GM19240 (cell line): ENCODE data around the gene GPR153.
A peak's percentile ranks its signal among the peaks of the same experiment; 100 is the strongest.

Experiments used
- DNase-seq: peaks from one replicate; pipeline ENCODE4 v3.0.0; 2011; ENCODE audit warnings: low spot score; ENCODE audit not compliant: insufficient read length

Gene GPR153

DNA sequence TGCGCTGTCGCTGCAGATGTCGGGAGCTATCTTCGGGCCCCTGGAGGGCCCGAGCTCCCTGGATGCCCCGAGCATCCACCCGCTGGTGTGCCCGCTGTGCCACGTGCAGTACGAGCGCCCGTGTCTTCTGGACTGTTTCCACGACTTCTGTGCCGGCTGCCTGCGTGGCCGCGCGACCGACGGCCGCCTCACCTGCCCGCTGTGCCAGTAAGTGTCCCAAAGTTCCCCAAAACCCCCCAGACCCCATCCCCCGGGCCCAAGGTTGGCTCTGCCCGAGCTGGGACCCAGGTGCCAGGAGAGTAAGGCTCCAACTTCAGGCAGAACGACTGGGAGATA, 54.4 kb downstream of the GPR153 start:
- DNase-seq, result no peak

DNA sequence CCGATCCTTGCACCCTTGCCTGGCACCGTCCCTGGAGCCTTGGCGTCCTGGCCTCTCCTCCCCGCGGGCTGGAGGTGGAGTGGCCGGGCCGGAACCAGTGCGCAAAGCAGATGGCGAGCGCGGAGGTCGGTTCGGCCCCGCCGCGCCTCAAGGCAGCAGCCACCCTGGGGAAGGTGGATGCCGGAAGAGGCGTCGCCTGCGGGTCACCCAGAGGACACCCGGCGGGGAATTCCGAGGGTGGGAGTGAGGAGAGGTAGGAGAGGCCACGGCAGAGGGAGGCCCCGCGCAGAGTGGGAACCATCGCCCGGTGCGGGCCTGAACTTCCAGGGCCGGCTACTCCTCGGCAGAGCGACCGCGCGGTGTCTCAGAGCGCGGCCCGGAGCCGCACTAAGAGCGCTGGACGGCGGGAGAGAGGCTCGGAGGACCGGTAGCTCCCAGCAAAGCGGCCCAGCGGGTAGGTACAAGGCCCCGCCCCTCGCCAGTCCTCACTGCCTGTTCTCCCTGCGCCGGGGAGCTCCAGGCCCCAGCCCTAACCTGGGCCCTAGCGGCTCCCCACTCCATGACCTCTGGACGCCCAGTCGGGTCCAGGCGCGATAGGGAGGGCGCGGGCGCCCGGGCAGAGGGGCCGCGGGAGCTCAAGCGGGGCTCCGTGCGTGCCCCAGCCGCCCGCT, 54.9 kb downstream of the GPR153 start, which contains the start of gene RNF207:
Gene RNF207 (plus strand): TSS at position 271 of the 671 bp plus-strand sequence. CDS start 417 bp downstream, outside the sequence.
- peak; percentile 60 for DNase-seq

DNA sequence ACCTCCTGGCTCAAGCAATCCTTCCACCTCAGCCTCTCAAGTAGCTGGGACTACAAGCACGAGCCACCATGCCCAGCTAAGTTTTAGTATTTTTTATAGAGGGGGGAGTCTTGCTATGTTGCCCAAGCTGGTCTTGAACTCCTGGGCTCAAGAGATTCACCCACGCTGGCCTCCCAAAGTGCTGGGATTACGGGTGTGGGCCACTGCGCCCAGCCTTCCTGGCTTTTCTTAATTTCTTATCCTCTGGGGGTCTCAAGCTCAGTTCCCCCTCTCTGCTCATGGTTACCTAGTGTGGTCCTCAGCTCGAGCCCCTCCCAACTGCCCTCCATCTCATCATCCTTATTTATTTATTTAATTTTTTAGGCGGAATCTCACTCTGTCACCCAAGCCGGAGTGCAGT, 58.6 kb downstream of the GPR153 start:
- DNase-seq, result no peak

DNA sequence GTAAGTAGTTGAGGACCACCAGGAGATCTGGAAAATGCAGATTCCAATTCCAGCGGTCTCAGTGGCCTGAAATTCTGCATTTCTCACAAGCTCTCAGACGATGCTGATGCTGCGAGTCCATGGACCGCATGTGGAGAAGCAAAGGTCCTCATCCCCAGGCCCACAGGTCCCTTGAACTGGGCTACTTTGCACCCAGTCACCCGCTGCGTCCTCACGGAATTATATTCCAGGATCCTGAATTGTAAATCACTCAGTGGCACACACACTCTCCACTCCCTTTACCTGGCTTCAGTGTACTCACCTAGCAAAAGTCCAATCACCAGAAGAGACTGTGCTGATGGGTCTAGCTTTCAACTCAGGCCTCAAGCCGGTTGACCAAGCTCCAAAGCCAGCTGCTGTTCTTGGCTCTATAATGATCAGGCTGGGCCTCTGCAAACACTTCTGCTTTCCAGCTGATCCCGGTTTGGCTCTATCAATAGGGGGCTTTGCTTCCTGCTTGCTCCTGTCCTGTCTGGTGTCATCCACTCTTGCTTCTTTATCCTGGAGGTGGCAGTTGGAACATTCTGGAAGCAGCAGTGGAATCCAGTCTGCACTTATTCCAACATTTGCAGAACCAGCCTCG, 60.6 kb downstream of the GPR153 start:
- no peak for DNase-seq

DNA sequence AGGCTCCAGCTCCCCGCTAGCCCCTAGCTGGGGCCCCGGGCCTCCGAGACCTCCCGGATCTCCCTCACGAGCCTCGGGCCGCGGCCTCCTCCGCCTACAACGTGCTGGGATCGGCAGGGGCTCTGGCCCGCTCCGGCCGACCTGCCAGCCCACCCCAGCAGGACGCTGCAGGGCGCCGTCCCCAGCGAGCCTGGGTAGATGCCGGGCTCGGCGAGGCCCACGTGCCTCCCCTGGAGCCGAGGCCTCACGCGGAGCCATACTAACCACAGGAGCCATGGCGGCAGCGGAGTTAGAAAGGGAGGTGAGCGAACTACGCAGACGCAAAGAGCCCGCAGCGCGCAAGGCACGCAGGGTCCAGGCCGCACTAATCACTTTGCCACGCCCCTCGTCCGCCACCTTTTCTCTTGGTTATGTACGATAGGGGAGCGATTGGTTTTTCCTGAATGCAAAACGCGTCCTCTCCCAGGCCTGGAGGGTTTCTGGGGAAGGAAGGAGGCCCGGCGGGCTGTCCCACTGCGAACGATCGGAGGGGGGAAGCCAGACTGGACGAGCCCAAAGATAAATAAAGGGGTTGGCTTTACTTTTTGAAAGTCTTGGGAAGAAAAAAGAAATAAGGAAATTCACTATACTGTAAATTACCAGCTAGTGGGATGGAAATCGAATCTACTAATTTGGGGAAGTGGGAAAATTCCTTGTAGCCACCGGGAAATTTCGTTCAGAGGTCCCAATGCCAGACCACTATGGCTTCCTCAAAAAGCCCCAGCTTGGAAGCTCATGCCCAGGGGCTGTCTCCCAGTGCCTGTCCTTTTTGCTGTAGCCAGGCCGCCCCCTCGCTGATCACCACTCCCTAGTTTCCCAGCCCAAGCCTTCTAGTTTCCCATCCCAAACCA, 61.4 kb downstream of the GPR153 start, which contains the start of gene RPL22:
Gene RPL22 (minus strand): TSS at position 298 of the 890 bp plus-strand sequence. CDS start 22 bp downstream, at position 276.
- peak; percentile 84 for DNase-seq

DNA sequence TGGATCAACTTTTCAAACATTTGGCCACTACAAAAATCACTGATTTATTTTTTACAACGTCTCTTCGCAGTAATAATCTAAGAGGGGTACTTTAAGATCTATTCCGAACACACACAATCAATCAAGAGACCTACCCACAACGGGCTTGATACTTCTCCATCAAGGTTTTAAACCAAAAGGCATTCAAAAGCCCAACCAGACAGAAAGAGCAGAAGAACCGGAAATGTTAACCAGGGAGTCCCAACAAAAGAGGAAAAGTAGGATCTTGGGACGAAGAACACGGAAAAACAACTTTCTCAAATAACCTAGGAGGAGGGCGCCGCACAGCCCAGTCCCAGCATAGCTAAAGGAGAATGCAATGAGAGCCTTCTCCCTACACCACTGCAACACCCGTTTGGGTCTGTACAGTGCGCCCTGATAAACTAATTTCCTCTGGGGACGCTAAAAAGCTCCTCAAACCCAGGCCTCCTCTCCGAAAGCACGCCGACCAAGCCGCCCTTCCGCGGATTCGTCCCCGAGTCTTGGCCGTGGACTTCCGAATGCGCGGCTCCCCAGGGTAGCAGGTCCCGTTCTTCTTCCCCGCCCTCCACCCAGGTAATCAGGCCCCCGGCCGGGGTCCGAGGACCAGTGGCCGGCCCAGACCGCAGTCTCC, 62.1 kb downstream of the GPR153 start:
- no peak for DNase-seq

DNA sequence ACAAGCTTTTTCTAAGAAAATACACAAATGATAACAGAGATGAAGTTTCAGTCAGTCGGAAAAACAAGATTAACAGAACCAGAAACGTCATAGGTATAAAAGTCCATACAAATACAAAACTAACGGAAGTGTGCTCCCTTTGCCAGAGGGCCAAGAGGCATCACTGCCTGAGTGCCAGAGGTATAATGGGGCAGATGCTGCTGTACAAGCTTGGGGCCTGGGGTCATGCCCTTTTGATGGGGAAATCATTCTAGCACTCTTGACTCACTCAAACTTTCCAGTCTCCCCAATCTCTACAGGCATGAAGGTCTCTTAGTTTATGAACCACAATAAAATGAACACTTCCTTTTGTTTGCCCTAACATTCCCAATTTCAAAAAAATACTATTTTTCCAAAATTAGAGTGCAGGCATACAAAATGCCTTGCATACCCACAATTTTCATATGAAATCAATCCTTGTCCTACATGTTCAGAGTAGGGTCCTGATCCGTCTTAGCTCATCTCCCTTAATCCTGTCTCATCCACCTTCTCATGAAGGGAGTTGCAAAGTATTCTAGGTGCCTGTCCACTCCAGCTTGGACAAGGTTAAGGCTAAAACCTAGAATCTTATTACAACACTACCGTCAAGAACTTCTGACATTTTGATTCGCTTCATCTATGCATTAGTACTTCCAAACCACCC, 63.0 kb downstream of the GPR153 start:
- no peak for DNase-seq
